NAMALWA (cell line): ENCODE data around the gene AHCYL2.
A peak's percentile ranks its signal among the peaks of the same experiment; 100 is the strongest.

ENCODE experiments used
- DNase-seq: peaks from one replicate; pipeline ENCODE4 v3.0.0-alpha.2; 2015; ENCODE audit warnings: low spot score

The AHCYL2 gene

GRCh38 chr7:129224251-129225205 lies at the start of gene AHCYL2:
TSS of gene AHCYL2 (plus strand) at chr7:129225030.
- peak; percentile 99 for DNase-seq

GRCh38 chr7:129176916-129177710 lies 47.7 kb upstream of the AHCYL2 start:
- DNase-seq = peak; percentile 40

- DNase-seq = no peak
Observed at GRCh38 chr7:129184981-129185670, 39.7 kb upstream of the AHCYL2 start.

- no peak for DNase-seq
Observed at GRCh38 chr7:129186749-129187260, 38.0 kb upstream of the AHCYL2 start.

- DNase-seq = no peak
Observed at GRCh38 chr7:129187681-129188371, 37.0 kb upstream of the AHCYL2 start.

DNA sequence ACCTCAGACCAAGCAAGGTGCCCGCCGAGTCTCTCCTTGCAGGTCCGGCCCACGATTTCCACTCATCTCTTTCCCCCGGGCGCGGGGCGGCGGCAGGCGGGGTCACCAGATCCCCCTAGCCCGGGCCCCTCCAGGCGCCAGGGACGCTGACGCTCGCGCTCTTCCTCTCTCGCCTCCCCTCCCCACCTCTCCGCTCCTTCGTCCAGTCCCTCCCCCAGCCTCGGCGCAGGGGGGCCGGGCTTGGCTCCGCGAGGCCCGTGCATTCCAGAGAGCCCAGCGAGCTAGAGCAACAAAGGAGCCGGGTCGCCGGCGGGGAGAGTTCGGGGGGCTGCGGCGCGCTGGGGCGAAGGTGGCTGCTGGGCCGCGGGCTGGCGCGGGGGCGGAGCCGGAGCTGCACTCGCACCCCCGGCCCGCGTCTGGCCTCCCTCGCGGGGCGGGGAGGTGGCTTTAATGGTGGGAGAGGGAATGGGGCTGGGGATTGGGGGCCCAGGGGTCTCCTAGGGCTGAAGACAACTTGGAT lies 36.4 kb upstream of the AHCYL2 start, which contains the start of gene SMO:
TSS of gene SMO (plus strand) at position 262 of the 520 bp plus-strand sequence. CDS start 519 bp downstream, outside the sequence.
- DNase-seq = no peak

DNA sequence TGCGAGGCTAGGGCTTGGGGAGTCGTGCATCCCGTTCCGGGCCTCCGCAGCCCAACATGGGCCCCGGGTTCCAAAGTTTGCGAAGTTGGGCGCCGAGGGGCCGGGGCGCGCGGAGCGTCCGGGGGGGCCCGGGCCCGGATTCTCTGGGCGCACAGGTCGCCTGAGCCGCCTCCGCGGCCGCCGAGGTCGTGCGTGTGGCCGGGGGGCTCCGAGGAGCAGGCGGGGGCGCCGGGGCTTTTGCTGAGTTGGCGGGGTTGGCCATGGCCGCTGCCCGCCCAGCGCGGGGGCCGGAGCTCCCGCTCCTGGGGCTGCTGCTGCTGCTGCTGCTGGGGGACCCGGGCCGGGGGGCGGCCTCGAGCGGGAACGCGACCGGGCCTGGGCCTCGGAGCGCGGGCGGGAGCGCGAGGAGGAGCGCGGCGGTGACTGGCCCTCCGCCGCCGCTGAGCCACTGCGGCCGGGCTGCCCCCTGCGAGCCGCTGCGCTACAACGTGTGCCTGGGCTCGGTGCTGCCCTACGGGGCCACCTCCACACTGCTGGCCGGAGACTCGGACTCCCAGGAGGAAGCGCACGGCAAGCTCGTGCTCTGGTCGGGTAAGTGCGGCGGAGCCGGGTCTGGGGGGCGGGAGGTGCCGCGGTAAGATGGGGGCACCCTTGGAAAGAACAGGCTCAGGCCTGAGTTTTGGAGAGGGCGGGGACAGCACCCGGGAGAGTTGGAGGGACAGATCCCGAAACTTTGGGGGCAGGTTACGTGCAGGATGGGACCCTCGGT lies 35.8 kb upstream of the AHCYL2 start:
- DNase-seq = no peak

GRCh38 chr7:129189661-129190310 lies 35.0 kb upstream of the AHCYL2 start:
- DNase-seq = no peak

DNA sequence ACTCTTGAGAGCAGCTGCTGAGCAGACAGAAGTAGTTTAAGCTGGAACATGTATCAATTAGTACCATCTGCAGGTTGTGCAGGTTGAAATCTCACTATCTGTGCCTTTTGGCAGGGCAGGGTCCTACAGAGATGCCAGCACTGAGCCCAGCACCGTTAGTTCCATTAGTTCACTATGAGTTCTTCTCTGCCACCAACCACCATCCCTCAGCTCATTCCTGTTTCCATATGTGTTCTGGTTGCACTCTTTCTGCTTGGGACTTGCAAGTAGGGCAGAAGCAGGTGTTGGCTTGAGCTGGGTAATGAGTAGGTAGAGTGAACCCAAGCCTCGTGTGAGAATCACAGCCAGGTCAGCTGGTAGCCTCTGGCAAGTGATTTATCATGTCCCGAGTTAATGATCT lies 33.6 kb upstream of the AHCYL2 start:
- no peak for DNase-seq

GRCh38 chr7:129193892-129194291 lies 30.9 kb upstream of the AHCYL2 start:
- DNase-seq = no peak

DNA sequence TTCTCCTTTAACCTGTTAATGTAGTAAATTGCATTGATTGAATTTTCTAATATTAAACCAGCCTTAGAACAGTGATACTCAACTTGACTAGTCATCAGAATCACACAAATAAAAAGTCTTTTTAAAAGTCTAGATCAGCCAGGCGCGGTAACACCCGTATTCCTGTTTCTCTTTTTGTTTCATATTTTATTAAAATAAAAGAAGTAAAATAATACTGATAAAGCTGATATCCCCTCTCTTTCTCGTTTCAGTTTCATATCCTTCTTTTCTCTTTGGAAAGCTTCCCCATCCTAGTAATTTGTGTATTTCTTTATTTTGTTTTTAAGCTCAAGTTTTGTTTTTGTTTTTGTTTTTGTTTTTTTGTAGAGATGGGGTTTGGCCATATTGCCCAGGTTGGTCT lies 27.1 kb upstream of the AHCYL2 start:
- no peak for DNase-seq

- DNase-seq = no peak
Observed at GRCh38 chr7:129199406-129199805, 25.4 kb upstream of the AHCYL2 start.

DNA sequence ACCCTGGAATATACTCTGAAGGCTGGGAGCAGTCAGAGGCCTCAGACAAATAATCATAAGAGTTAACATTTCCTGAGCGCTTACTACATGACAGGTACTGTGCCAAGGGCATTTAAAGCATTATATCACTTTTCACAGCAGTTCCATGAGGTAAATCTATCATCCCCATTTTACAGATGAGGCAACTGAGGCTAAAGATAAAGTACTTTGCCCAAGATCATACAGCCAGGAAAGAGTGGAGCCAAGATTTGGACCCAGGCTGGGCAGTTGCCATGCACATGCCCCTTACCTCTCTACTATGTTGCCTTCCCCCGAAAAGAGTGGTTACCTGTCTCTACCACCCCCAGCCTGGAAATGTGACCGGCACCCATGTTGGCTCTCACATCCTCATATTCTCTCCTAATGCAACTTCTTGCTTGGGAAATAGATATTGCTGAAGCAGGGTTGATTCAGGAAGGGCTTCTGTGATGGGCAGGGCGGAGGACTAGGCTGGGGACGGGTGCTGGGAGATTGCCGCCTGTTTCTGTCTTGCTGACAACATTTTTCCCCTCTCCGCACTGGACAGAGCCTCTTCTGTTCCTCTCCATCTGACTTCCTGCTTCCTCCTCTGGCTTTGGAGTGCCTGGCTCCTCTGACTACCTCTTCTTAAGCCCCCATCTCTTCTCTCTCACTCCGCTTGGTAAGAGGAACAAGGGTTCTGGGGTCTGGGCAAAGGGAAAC lies 22.6 kb upstream of the AHCYL2 start:
- no peak for DNase-seq

GRCh38 chr7:129203050-129203741 lies 21.6 kb upstream of the AHCYL2 start:
- DNase-seq = no peak

- DNase-seq = no peak
Observed at GRCh38 chr7:129205126-129205818, 19.6 kb upstream of the AHCYL2 start.

DNA sequence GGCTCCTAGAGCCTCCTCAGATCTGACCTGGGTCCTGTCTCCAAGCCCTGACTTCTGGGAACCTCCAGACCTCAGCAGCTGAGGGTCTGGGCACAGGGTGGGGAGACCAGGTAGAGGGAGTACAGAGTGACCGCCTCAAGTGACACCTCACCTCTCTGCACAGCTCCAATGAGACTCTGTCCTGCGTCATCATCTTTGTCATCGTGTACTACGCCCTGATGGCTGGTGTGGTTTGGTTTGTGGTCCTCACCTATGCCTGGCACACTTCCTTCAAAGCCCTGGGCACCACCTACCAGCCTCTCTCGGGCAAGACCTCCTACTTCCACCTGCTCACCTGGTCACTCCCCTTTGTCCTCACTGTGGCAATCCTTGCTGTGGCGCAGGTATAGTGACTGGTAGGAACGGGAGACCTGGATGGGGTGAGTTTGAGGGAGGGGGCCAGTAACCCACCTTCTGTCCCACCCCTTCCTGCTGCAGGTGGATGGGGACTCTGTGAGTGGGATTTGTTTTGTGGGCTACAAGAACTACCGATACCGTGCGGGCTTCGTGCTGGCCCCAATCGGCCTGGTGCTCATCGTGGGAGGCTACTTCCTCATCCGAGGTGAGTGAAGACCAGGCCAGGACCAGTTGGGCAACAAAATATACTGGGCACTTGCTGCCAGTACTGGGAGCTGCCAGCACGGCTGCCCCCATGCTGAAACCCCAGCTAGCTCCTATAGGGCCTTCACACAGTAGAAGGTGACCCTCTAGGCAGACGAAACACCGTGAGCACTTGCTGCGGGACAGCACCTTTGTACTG lies 18.6 kb upstream of the AHCYL2 start:
- no peak for DNase-seq

GRCh38 chr7:129208667-129209066 lies 16.2 kb upstream of the AHCYL2 start:
- DNase-seq = no peak
